Measurements from ENCODE around the gene PCDHGC3.

PCDHGC3 gene

GRCh38 chr5:141508798-141509611 lies 33.2 kb downstream of the PCDHGC3 start:
- no peak for DNase-seq

DNA sequence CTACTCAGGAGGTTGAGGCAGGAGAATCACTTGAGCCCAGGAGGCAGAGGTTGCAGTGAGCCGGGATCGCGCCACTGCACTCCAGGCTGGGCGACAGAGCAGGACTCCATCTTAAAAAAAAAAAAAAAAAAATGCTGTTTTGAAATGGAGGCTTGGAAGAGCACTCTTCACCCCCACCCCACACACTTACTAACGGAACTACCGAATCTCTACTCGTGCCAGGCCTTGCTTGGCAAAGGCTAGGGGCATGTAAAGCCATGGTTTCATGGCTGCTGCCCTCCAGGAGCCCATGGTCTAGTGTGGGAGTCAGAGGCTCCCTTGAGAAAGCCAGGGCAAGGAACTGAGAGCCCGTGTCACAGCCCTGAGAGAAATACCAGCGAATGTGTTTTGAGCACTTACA lies 34.4 kb downstream of the PCDHGC3 start:
- no peak for DNase-seq

DNA sequence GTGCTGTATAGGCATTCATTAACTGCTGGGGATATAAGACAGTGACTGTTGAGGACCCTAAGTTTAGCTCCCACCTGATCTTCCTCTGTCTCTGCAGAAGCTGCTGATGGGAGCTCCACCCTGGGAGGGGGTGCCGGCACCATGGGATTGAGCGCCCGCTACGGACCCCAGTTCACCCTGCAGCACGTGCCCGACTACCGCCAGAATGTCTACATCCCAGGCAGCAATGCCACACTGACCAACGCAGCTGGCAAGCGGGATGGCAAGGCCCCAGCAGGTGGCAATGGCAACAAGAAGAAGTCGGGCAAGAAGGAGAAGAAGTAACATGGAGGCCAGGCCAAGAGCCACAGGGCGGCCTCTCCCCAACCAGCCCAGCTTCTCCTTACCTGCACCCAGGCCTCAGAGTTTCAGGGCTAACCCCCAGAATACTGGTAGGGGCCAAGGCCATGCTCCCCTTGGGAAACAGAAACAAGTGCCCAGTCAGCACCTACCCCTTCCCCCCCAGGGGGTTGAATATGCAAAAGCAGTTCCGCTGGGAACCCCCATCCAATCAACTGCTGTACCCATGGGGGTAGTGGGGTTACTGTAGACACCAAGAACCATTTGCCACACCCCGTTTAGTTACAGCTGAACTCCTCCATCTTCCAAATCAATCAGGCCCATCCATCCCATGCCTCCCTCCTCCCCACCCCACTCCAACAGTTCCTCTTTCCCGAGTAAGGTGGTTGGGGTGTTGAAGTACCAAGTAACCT lies 35.3 kb downstream of the PCDHGC3 start:
- no peak for DNase-seq

GRCh38 chr5:141511771-141512325 lies 36.1 kb downstream of the PCDHGC3 start:
- no peak for DNase-seq

DNA sequence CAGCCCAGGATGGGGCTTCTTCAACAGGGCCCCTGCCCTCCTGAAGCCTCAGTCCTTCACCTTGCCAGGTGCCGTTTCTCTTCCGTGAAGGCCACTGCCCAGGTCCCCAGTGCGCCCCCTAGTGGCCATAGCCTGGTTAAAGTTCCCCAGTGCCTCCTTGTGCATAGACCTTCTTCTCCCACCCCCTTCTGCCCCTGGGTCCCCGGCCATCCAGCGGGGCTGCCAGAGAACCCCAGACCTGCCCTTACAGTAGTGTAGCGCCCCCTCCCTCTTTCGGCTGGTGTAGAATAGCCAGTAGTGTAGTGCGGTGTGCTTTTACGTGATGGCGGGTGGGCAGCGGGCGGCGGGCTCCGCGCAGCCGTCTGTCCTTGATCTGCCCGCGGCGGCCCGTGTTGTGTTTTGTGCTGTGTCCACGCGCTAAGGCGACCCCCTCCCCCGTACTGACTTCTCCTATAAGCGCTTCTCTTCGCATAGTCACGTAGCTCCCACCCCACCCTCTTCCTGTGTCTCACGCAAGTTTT lies 36.7 kb downstream of the PCDHGC3 start:
- DNase-seq = peak; percentile 3 to 9

DNA sequence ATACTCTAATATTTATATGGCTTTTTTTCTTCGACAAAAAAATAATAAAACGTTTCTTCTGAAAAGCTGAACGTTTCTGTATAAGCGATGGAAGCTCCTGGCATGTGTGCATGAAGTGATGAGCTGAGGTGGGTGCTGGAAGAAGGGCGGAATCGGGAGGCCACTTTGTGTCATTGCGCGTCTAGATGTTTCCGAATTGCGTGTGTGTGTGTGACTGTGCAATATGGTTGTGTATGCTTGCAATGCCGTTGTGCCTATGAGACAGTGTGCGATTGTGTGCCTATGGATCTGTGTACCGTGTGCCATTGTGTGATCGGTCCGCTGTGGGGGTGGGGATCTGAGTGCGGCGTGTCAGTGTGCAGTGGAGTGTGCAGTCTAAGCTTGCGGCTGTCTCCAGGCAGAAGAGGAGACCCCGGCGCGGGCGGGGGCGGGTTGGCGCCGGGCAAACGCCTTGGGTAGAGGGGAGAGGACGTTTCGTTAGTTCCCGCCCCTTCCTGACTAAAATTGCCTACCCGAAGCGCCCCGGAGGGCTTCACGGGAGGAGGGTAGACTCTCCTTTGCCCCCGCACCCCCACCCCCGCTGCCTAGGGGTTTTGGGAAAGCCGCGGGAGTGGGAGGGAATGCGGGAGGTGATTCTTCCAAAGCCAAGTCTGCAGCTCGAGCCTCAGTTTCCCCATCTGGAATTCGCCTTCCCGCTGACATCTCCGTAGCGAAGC lies 37.3 kb downstream of the PCDHGC3 start:
- DNase-seq = no peak

DNA sequence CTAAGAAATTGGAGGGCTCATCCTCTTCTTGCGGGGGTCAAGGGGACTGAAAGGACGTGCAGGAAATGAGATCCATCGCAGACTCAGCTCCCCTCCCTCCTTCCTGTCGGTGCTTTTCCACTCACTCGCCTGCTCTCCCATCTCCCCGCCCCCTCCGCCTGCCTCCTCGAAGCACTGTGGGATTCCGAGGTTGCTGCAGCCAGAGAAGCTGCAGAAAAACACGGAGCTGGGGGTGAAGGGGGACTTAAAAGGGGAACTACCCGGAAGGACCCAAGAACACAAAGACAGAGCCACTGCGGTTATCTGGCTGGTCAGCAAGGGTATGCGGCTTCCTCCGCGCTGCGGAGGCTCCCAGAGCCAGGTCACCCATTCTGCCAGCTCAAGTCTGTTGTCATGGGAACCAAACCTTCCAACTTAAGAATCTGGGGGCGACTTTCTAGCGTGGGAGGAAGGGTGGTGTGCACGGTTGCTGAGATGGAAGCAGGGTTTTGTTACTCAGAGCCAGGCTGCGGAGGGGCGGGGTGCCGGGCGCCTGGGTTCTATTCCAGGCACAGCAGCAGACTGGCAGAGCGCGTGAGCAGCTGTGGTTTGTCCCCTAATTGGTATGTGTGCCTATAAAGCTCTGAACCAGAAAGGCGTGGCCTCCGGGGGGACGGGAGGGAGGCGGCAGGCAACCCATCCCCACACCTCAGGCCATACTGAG lies 38.0 kb downstream of the PCDHGC3 start:
- no peak for DNase-seq

DNA sequence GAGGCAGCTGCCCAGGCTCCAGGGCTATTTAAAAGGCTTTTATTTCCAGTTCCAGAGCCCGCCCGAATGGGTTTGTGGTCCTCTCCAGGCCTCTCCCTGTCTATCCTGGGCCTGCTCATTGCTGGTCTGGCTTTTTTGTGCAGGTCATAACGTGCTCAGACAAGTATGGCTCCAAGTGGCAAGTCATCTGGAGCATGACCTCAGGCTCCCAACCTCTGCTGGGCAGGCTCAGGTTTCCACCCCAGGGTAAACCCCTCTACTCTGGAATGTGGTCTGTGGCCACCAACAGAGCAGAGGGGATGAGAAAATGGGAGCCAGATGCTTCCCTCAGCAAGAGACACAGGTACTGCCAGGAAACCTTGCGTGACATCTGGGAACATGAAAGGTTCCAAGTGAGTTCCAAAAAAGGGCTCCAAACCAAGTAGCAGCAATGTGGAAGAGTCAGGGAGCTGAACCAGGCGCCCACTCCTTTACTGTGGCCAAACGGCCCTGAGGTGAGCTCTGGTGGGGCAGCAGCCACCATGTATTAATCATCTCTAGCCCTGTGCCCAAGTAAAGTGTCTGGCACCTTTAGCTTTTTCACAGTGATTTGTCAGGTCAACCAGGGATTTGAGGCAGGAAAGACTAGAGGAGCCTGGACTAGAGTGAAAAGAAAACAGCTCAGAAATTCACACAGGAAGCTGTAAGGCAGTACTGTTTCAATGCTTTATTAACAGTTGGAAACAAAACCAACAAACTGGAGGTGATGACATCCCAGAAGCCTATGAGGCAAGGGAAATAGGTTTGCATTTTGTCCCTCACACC lies 38.8 kb downstream of the PCDHGC3 start:
- no peak for DNase-seq

DNA sequence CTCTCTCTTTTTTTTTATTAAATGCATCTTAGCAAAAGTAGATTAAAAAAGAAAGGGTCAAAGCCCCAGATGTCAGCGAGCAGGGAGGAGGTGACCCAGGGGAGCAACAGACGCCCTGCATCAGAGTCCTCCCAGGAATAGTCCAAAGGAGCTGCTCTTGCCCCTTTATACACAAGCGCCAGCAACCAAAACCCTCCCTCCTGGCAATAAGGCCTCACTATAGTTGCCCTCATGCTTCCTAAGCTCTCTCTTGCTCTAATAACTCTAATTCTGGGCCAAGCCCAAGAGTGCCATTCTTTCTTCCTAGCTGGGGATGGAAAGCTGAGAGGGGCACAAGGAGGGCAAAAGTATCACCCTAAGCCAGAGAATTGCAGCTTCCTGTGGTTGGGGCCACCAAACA lies 39.4 kb downstream of the PCDHGC3 start:
- no peak for DNase-seq

DNA sequence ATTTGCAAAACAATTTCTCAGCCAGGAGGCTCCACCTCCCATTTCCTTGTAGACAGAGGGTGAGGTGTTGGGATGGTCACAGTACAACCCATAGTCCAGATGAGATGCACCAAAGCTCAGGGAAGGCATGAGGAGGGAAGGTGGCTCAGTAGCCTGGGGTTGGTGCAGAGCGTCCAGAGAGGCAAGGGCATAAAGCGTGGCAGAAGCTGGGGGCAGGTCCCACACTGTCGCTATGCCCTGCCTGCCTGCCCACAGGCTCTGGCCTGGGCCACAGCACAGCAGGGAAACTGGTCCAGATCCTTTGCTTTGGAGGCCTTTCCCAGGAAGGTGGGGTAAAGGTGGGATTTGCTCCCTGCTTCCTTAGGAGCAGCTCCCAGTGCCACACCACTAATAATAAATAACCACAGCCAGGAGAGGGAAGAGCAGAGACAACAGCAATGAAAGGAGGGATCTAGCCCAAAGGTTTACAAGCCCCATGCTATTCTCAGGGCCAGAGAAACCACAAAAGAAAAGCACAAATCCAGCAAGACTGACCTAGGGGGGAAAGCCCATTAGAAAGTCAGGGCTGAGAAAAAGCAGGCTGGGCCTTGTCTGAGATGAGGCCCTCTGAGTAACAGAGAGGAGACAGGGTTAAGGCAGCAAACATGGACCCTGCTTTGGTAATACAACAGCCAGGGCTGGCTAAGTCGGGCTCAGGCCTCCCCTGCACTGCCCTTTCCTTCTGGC lies 40.3 kb downstream of the PCDHGC3 start:
- DNase-seq = no peak

- DNase-seq = no peak
These were observed 40.9 kb downstream of the PCDHGC3 start for GRCh38 chr5:141516672-141517025.

DNA sequence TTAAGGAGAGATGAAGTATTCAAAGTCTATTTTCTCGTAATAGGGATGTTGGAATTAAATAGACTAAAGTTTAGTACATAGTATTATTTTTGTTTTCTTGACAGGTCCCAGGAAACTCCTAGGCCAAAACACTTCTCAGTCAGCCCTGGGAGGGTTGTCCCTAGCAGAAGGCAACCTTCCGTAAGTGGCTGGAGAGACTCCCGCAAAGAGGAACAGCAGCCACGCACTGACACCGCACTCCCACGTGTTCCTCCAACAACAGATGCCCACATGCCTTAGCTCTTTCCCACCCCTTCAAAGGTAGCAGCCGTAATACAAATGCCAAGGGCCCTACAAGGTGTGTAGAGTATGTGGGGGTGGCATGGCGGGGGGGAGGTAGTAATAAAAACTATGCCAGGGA lies 41.5 kb downstream of the PCDHGC3 start:
- no peak for DNase-seq

GRCh38 chr5:141517880-141518617 lies 42.3 kb downstream of the PCDHGC3 start:
- no peak for DNase-seq

DNA sequence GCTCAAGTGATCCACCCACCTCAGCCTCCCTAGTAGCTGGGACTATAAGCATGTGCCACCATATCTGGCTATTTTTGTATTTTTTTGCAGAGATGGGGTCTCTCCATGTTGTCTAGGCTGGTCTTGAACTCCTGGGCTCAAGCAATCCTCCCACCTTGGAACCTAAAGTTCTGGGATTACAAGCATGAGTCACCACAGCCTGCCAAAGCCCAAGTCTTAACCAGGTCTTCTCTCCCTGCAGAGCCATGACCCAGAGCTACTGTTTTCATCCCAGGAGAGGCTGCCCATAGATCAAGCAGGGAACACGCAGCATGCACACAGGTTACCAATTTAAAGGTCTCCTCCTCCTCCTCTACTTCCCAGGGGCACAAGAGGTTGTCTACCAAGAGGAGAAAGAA lies 42.9 kb downstream of the PCDHGC3 start:
- no peak for DNase-seq

DNA sequence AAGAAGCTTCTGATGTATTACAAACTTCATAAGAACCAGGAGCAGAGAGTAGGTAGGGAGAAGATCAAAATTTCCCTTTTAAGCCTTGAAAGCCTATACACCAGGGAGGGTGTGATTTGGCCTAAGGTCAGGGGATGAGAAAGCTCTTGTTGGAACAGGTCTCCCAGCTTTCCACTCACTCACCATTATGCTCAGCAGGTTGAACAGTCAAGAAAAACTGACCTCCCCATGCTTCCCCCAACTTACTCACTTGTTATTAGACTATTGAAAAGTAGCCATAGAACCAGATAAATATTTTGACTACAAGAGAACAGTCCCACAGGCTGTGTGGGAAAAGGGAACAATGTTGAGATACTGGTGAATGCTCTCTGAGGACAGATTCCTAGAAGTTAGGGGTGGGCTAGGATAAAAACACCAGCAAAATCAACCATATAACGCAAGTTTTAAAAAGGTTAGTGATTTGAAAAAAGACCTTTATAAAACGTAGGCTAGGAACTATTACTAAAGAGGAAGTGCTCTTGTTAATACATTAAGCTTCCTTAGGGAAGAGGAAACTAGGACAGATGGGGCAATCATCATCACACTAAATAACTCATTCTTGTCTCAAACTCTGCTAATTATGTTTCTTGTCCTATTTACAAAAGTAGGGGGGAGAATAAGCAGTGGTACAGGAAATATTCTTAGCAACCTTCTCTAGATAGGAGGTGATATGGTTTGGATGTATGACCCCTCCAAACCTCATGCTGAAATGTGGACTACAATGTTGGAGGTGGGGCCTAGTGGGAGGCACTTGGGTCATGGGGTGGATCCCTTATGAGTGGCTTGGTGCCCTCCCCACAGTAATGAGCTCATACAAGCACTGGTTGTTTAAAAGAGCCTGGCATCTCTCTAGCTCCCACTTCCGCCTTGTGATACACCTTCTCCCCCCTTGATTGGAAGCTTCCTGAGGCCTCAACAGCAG lies 44.1 kb downstream of the PCDHGC3 start:
- peak; percentile 26 to 36 for DNase-seq

GRCh38 chr5:141521244-141521781 lies 45.5 kb downstream of the PCDHGC3 start:
- DNase-seq = peak; percentile 78 to 84

- DNase-seq = no peak
These were observed 46.5 kb downstream of the PCDHGC3 start for GRCh38 chr5:141522301-141522700.

- no peak for DNase-seq
These were observed 48.2 kb downstream of the PCDHGC3 start for GRCh38 chr5:141523991-141524390.

All from AML-193 (cell line).